GM18873 (cell line): Measurements from ENCODE around the gene ATP6V1B1.
"Not testable (repeated sequence)": the region's sequence is repeated elsewhere in the genome, so short reads cannot be mapped to it uniquely, and the experiment has no call there.

Source experiments
- ATAC-seq: cut with Tn5 transposase; IDR thresholded peaks from one replicate; pipeline ENCODE4 v1.9.1; 2021; ENCODE audit warnings: mild to moderate bottlenecking, moderate library complexity, moderate number of reproducible peaks; ENCODE audit not compliant: unreplicated experiment, low FRiP score

Gene ATP6V1B1

DNA sequence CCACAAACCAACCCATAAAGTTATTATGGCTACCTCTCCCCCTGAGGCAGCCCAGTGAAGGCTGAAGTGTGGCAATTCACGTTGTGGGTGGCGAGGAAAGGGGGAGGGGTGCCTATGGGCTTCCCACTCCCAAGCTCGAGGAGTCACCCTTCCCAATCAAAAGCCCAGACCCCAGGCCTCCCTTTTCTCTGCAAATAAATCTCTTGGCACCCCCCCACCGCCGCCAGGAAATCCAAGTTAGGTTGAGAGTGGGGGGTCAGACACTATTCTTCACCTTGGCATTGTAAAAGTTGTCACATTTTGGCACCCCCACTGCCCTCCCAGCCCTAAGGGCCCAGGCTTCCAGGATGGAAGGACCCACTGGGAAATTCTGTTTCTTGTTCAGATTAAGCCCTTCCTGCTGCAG, 49.6 kb downstream of the ATP6V1B1 start:
- ATAC-seq: no peak

GRCh38 chr2:70985956-70986355, 50.3 kb downstream of the ATP6V1B1 start:
- ATAC-seq: no peak

GRCh38 chr2:70986499-70987189, 50.9 kb downstream of the ATP6V1B1 start:
- ATAC-seq: no peak

DNA sequence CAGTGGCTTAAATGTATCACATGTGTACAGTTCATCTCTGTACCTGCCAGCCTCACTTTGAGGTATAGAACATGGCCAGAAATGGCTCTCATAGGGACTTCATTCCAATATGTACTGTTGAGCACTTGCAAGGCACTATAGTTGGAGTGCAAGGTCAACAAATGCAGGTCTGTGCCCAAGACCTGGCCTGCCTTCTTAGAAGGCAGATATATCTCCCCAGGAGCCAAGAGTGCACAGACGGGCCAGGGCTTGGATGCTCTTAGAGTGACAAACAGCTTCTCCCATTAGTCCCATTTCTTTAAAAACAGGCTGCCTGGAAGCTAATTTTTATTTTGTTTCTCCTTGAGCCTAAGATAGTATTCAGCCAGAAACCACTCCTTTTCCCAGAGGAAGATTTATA, 51.7 kb downstream of the ATP6V1B1 start:
- no peak for ATAC-seq

- no peak for ATAC-seq
Measured at GRCh38 chr2:70988151-70988550, 52.5 kb downstream of the ATP6V1B1 start.

DNA sequence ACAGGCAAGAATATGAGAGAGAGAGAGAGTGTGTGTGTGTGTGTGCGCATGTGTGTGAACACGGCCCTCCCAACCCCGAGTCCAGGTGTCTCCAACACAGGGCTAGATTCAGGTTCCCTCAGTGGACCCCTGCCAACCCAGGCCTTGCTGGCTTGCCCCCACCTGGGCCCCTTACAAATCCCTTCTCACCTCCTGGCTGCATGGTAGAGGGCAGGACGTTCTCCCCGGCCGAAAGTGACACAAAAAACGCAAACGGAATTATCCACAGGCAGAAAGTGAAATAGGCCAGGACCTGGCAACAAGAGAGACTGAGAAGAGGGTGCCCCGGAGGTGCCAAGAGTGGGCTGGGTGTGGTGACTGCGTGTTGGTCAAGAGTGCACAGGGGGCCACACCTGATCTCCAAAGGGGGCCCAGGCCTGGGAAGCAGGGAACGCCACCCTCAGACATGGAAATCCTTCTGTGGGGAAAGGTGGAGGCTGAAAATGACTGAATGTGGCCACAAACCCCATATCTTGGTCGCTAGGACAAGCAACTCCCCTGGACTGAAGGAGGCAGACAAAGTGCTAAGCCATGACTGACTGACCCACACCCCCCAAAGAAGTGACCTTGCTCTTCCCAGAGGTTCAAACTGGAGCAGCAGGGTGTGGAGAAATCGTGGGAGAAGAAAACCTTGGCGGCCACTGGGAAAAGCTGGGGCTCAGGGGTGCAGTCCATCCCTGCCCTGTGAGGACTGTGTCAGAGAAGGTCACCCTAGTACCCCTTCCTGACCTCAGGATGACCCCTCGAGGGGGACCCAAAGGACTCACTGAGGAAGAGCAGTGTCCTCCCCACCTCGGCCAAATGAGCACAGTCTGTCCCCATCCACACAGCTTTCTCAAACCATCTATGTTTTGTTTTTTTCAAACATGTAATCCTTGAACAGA, 53.3 kb downstream of the ATP6V1B1 start:
- ATAC-seq: no peak

- ATAC-seq: no peak
Measured at GRCh38 chr2:70990216-70990615, 54.5 kb downstream of the ATP6V1B1 start.

- ATAC-seq: no peak
Measured at GRCh38 chr2:70991142-70991541, 55.4 kb downstream of the ATP6V1B1 start.

GRCh38 chr2:70991742-70992141, 56.0 kb downstream of the ATP6V1B1 start:
- ATAC-seq: no peak

GRCh38 chr2:70992945-70993853, 57.5 kb downstream of the ATP6V1B1 start:
- ATAC-seq: no peak

DNA sequence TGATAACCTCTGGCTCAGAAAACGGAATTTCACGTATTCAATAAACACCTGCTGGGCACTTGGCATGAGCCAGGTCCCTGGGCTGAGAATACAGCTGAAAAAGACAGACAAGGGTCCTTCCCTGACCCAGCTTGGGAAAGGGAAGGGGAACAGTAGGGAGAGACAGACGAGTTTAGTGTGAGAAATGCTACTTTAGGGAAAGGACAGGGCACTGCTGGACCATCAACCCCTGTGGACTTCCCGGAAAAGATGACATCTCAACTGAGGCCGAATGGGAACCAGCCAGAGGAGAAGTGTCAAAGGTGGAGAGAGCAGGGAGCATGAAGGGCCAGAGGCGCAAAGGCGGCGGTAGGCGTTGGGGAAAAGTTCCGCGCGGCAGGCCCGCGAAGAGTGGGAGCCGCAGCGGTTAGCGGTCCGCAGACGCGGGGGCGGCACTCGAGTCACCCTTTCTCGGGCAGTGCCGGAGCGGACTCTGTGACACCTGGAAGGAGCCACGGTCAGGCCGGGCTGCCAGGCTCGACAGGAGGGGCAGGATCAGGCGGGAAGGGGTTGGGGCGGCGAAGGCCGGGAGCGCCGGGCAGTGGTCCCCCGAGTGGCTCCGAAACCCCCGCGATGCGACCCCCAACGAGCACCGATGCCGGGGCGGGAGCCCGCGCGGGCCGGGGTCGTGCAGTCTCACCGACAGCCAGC, 58.5 kb downstream of the ATP6V1B1 start:
- peak; percentile 15 for ATAC-seq

DNA sequence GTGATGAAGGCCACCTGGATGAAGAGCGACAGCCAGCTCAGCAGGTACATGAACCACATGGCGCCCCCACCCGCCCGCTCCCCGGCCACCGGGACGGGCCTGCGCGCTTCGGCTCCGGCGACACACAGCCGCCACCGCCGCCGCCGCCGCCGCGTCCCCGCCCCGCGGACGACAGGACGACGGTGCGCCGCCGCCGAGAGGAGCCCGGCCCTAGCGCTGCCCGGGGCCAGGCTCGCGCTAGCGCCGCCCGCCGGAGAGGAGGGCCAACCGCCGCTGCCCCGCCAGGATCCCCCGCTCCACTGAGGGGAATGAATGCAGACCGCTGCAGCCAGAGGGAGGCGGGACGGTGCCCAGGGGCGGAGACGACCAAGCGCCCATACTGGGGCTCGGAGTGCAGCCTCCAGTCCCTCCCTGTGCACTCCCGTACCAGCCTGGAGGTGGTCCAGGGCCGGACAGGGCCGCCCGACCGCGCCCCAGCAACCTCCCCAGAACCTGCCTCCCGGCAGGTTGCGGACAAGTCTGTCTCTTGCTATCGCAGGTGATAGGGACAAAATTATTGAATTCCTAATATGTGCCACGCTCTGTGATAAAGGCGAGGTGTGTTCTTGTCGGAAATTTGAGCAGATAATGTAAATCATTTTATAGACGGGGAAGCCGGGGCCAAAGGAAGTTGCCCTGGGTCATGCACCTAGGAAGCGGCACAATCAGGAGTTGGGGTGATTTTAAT, 59.2 kb downstream of the ATP6V1B1 start, which contains the start of gene TEX261:
TEX261 (minus strand) TSS at position 175 of the 727 bp plus-strand sequence; CDS start at position 59, 116 bp downstream.
- ATAC-seq: peak; percentile 80

DNA sequence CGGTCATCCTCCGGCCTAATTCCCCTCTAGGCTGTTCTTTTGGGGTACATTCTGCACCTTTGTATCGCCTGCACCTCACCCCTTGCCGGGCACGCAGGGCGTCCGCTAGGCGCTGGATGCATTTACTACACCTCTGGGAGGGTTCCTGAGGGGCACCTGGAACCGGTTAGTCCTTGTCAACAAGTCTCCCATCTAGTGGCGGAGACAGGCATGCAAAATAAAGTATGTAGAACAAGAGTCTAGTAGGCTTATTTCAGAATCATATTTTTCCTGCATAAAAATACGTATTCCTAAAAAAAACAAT, 59.7 kb downstream of the ATP6V1B1 start:
- peak; percentile 44 for ATAC-seq

GRCh38 chr2:70998885-70999284, 63.2 kb downstream of the ATP6V1B1 start:
- ATAC-seq: not testable (repeated sequence)

DNA sequence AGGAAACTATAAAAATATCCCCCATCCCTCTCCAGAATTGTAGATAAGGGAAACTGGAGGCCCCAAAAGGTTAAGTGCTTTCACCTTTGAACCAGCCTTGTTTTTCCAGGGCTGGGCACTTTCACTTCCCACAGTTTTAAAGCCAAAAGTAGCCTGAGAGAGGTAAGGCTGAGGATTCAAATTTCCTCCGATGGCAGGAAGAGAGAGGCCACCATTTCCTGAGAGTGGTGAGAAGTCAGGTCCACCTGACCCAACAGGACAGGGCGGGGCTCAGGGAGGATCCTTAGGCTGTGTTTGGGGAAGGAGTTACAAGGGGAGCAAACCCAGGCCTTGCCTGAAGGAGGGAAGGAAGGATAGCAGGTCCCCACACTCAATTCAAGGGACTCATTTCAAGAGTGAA, 63.7 kb downstream of the ATP6V1B1 start:
- ATAC-seq: no peak

GRCh38 chr2:70999931-71000330, 64.2 kb downstream of the ATP6V1B1 start:
- not testable (repeated sequence) for ATAC-seq

- peak; percentile 82 for ATAC-seq
Measured at GRCh38 chr2:71000780-71001591, 65.3 kb downstream of the ATP6V1B1 start.

GRCh38 chr2:71001592-71001927, 65.9 kb downstream of the ATP6V1B1 start:
- ATAC-seq: no peak
